SH-SY5Y (cell line): Measurements from ENCODE around the gene MAMDC2.

ENCODE experiments used
- GATA2 ChIP-seq: IDR thresholded peaks from 2 replicates; pipeline ENCODE4 v1.6.1; 2011; ENCODE audit warnings: mild to moderate bottlenecking, low read depth, low read length
- GATA3 ChIP-seq: IDR thresholded peaks from 2 replicates; pipeline ENCODE4 v1.6.1; 2011; ENCODE audit warnings: low read depth, mild to moderate bottlenecking, low read length, moderate library complexity

The MAMDC2 gene

GRCh38 chr9:70015099-70015498 lies 28.5 kb upstream of the MAMDC2 start:
- no peak for TF ChIP-seq GATA3
- TF ChIP-seq GATA2 = no peak

- no peak for TF ChIP-seq GATA2
- no peak for TF ChIP-seq GATA3
Observed at GRCh38 chr9:70020217-70020616, 23.4 kb upstream of the MAMDC2 start.

GRCh38 chr9:70020991-70021571 lies 22.6 kb upstream of the MAMDC2 start:
- TF ChIP-seq GATA3 = no peak
- TF ChIP-seq GATA2 = no peak

- TF ChIP-seq GATA3 (no peak), GATA2 (no peak)
Observed at GRCh38 chr9:70028287-70028686, 15.4 kb upstream of the MAMDC2 start.

GRCh38 chr9:70030156-70030555 lies 13.5 kb upstream of the MAMDC2 start:
- no peak for TF ChIP-seq GATA3
- no peak for TF ChIP-seq GATA2

- TF ChIP-seq GATA2 (no peak), GATA3 (no peak)
Observed at GRCh38 chr9:70031141-70031545, 12.5 kb upstream of the MAMDC2 start.

- TF ChIP-seq GATA3 (no peak), GATA2 (no peak)
Observed at GRCh38 chr9:70034271-70034711, 9.4 kb upstream of the MAMDC2 start.

GRCh38 chr9:70035691-70036090 lies 8.0 kb upstream of the MAMDC2 start:
- TF ChIP-seq GATA2 (no peak), GATA3 (no peak)

- TF ChIP-seq GATA3 = no peak
Observed at GRCh38 chr9:70036641-70037040, 7.0 kb upstream of the MAMDC2 start.

GRCh38 chr9:70040376-70040903 lies 3.2 kb upstream of the MAMDC2 start:
- TF ChIP-seq GATA3 (no peak), GATA2 (no peak)

GRCh38 chr9:70042461-70043215 lies 1.0 kb upstream of the MAMDC2 start:
- no peak for TF ChIP-seq GATA2
- TF ChIP-seq GATA3 = no peak

- no peak for TF ChIP-seq GATA2
- TF ChIP-seq GATA3 = no peak
Observed at GRCh38 chr9:70043285-70043684, 363 bp upstream of the MAMDC2 start.

- TF ChIP-seq GATA3 (no peak), GATA2 (no peak)
Observed at GRCh38 chr9:70044490-70045307, 1.1 kb downstream of the MAMDC2 start.

GRCh38 chr9:70045452-70045851 lies 1.8 kb downstream of the MAMDC2 start:
- TF ChIP-seq GATA2 = no peak
- no peak for TF ChIP-seq GATA3
